ENCODE results near the gene RAB31.

RAB31 gene

DNA sequence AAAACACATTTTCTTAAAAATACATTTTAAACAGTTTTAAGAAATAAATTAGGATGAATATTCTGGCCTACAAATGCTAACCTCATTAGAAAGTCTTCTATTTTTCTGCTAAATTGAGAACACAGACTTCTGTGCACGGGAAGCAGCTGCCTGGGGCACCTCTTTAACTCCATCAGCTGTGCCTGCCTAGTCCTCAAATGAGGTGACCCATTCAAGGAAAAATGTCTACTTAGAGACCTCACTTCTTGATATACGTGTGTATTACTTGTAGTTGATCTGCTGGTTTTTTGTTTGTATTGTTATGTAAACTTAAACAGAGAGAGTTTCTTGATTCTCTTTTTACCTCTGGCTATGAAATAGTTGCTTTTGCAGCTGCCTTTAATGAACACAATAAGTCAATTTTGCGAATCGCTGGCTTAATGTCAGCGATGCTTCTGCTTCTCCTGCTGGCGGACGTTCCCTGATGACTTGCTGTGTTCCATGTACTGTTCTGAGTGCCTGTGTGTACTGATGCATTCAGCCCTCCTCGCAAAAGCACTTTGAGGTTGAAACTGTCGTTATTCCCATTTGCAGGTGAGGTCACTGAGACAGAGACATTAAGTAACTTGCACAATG, 88.9 kb downstream of the RAB31 start:
- DNase-seq, result no peak

DNA sequence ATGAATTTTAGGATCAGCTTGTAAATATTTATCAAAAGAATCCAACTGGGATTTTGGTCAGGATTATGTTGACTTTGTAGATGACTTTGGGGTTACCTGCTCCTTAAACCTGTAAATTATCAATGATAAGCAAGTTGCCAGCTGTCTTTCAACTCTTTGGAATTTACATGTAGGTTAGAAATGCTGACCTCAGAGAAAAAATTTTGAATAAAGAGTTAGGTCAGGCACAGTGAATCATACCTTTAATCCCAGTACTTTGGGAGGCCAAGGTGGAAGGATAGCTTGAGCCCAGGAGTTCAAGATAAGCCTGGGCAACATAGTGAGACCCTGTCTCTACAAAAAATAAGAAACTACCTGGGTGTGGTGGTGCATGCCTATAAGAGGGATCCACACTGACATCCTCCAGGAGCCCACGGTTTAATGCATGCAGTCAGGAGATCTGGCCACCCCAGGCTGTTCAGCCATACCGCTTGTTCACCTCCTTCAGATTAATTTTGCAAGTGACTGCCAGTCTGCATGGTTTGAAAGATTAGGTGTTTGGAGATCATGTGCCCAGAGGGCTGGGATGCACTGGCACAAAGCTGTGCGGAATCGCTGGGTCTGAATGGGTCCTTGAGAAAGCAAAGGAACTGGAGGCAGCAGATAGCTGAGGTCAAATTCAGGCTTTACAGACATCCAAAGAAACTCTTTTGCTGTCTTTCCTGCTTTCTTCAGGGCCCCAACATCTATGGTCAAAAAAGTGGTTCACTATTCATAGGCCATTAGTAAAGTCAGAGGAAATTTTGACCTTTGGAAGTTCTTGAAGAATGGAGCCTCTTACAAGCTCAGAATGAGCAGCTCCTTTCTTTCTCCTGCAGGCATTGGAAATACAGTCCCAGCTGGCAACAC, 94.3 kb downstream of the RAB31 start:
- no peak for DNase-seq

DNA sequence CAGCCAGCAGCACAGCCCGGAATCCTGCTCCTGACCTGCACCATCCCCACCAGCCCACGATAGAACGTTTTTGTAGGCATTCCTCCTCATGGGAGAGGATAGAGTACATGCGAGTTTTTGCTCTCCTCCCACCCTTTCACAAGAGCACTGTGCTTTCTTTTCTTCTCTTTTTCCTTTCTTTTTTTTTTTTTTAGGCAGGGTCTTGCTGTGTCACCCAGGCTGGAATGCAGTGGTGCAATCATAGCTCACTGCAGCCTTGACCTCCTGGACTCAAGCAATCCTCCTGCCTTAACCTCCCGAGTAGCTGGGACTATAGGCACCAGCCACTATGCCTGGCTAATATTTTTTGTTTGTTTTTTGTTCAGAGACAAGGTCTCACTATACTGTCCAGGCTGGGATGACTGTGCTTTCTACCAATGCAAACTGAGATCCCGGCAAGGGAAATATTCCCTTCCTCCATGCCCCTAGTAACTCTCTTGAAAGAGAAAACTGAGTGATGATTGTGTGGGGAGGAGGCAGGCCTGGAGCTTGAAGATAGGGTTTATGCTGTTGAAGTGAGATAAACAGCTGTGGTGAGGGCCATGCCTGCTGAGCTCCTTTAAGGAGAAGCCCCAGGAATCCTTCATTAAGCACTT, 95.1 kb downstream of the RAB31 start:
- no peak for DNase-seq

DNA sequence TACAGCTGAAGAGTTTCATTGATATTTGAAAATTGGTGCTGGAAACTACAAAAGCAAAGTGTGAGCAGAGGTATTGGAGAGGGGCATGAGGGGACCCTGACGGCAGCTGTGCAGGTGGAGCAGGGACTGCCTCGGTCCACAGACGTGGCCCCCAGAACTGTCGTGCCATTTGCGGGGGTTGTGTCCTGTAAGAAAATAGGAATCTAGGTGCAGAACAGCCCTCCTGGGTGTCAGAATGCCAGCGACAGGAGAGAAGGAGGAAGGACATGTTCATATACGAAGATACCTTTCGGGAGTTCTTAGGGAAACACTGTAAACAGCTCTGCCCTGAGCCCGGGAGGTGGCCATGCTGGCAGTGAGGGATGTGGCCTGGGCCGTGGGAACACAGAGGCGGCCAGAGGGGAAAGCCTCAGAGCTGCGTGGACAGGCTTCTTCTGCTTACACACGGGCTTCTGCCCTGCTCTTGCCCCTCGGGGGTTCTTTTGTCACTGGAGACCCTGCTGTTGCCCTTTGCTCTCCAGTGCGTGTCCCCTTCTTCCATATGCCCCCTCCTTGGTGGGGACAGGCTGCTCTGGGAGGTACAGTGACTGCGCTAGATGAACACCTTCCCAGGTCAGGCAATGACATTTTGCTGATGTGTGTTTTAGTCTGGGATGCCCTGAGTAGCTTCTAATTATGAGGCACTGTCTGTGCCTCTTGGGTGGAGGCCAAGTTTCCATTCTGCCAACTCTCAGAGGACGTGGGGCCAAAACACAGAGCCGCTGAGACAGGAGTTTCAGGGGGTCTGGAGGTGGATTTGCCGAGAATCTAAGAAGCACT, 95.8 kb downstream of the RAB31 start:
- DNase-seq, result no peak

DNA sequence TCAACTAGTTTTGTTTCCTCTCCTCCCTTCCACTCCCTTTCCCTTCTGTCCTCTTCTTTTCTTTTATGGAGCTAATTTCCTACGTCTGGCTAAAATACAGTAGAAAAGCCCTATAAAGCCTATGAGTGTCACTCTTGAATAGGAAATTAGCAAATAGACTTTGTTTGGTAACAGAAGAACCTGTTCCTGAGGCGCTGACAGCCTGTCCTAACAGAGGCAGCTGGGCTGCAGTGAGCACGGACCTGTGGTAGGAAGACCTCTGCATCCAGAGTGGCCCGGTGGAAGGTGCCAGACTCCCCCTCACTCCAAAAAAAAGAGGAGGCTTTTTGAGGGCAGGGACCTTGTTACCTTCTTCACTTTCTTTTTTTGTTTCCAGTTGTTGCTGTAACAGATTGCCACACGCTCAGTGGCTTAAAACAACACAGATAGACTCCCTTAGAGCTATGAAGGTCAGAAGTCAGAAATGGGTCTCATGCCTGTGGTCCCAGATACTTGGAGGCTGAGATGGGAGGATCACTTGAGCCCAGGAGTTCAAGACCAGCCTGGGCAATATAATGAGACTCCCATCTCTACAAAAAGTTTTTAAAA, 96.5 kb downstream of the RAB31 start:
- DNase-seq, result no peak

DNA sequence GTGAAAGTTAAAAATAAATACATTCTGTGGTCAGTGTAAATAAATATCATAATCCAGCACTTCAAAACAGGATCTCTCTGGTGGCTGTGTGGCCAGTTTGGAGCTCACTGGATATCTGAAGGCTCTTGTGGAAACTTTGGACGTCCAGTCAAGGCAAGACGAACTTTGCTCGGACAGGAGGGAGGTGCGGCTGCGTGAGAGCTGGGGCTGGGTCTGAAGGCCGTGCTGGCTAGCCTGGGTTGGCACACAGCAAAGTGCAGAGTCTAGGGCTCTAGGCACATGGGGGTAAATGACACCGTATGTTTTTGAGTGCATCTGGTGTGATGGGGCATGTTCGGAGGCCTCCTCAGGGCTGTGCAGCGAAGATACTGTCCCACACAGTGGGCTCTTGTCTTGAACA, 98.8 kb downstream of the RAB31 start:
- no peak for DNase-seq

DNA sequence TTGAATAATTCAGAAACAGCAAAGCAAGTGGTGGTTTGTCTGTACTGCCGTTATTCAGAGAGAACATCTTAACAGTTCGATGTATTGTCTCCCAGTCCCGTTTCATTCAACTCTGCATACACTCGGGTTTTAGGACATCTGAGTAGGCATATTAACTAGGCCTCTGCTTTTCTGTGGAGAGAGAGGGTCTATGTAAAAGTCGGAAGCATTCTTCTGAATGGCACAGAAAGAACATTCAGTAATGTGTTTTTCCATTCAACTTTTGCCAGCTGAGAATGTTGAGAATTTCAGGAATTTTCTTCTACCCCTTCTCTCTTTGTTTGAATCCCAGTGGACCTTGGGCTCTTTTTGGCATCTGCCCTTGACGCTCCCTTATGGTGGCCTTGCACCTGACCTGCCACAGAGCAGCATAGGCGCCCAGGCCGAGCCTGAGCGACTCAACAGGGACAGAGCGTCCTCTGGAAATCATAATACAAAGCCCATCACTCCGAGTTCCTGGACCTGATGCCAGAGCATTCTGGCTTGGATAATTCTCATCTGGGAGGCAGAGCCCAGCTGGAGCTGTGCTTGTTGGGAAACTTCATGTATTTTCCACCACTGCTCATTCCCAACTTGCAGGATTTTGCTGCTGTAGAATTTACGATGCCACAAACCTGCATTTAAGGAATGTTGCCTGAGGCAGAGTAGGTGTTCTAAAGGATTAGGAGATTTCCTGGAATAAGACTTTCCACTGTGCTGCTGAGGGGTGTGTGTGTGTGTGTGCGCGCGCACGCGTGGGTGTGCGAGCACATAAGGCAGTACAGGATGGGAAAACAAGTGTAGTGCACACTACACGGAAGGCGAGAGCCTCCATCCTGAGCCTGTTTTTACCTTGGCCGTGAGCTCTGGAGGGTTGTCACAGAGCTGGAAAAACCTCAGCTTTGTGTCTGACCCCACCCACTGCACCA, 100.5 kb downstream of the RAB31 start:
- no peak for DNase-seq

DNA sequence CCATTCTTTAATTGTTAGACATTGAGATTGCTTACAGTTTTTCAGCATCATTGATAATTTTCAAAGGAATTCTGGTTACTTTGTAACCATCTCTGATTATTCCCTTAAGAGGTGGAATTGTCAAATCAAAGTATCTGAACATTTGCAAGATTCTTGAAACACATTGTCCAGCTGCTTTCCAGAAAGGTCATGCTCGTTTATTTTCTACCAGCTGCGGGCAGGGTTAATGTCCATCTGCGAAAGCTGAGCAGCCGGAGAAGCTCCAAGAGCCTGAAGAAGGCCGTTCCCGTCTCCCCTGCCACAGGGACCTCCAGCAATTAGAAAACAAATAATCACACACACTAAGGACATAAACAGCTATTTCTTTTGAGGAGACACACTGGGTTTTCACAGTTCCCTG, 101.6 kb downstream of the RAB31 start:
- no peak for DNase-seq

DNA sequence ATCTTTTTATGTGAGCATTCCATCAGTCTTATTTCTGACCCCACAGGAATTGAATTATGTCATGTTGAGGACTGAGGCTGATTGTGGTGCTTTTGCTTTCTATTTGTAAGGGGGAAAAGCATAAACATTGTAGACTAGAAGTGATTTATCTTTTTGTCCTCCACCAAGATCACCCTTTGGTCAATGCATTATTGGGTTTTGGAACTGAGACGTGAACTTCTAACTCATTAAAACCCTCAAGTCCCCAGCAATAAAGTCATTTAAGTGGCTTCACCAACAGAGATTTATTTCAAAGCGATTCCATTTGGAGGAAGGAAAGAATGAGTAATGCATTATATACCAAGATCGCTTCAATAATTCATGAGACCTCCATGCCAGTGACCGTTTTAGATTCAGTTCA, 102.2 kb downstream of the RAB31 start:
- DNase-seq, result no peak

DNA sequence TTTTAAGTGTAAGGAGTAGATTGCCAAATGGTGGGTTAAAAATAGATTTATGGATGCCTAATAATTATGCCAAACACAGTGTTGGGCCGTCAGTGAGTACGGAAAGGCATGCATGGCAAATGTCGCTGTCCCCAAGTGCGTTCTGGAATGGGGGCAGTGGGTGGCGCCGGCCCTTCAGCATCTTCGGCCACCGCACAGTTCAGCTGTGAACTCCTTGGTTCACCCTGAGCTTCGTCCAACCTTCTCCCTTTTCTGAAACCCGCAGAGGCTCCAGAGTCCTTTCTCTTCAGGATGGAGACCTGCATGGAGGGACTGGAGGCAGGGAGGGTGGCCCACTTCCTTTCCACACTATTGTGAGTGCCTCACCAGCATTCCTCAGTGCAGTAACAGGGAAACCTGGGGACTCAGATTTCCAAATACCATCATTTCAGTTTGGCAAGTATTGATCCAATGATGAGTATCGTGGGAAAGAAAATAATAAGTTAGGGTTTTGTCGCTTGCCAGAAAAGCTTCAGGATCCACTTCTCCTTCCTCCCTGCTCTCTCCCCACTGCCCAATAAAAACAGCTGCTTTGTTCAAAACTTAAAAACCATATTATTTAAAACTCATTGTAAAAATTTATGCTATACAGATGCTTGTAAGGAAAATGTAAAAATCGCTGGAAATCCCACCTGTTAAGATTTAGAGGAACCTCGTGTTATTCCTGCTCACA, 103.0 kb downstream of the RAB31 start:
- no peak for DNase-seq

DNA sequence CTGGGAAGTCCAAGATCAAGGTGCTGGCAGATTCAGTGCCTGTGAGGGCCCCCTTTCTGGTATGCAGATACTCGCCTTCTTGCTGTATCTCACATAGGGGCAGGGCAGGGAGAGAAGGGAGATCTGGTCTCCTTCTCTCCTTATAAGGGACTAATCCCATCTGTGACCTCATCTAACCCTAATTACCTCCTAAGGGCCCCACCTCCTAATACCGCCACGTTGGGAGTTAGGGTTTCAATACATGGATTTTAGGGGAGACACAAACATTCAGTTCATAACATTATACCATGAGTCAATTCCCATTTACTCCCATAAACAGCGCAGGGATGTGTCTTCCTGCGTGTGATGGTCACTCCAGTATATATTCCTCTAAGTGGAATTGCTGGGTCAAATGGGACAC, 103.9 kb downstream of the RAB31 start:
- DNase-seq, result no peak

DNA sequence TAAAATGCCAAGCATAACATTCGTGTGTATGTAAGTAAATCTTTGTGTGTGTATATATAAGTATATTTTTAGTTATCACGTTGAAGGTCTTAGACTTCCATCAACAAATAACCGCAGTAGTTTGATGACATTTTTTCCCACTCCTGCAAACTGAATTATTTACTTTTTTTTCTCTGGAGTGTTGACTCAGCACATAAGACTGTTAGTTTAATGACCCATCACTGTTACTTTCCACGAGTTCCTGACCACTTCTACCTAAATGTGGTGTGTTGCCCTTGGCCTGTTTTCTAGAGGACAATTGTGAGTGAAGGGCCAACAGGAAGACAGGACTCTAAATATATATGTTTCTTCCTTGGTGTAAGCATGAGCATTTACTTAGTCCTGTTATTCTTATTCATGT, 106.3 kb downstream of the RAB31 start:
- DNase-seq, result no peak

DNA sequence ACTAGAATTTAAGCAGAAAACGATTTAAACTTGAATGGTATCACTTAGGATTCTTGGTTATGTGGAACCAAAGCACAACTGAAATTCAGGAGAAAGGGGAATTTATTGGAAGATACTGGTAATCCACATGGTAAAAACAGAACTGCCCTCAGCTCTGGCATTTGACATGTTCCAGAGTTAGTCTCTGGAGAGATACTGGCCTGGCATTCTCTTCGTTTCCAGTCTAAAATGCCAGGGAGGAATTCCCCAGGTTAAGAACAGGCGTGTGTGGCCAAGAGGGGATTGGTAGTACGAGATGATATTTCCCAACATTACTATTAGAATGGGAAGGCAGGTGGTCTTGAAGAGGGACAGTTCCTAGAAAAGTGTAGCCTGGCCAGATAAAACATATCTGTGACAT, 109.2 kb downstream of the RAB31 start:
- DNase-seq, result no peak

DNA sequence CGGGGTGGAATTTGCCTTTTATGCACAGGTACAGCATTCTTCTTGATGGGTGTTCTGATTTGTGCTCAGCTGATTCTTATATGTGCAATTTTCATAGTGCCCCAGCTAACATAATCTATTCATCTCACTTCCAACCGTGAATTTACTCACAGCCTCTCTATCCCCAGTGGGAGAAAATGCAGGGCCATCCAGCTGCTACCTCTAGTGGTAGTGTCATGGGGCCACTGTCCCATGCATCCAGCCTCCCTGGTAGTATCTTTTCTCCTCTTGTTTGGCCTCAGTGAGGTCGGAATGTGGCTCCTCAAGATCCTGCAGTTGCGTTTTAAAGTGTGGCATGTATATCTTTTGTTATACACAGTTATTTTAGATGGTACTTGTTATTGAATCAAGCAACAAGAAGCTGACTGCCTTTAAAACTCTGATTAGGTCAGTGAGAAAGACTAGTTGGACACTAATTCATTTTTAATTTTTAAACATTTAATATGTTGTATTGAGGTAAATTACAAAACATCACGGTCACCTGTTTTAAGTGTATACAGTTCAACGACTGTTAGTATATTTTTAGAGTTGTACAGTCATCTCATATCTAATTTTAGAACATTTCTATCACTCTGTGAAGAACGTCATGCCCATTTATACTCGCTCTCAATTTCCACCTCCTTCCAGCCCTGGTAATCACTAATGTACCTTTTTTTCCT, 109.8 kb downstream of the RAB31 start:
- no peak for DNase-seq

DNA sequence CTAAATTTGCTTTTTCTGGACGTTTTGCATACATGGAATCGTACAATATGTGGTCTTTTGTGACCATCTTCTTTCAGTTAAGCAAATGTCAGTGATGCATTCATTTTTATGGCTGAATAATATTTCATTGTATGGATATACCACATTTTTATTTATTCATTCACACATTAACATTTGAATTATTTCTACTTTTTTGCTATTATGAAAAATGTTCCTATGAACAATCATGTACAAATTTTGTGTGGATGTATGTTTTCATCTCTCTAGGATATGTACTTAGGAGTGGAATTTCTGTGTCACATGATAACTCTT, 110.3 kb downstream of the RAB31 start:
- DNase-seq, result no peak

DNA sequence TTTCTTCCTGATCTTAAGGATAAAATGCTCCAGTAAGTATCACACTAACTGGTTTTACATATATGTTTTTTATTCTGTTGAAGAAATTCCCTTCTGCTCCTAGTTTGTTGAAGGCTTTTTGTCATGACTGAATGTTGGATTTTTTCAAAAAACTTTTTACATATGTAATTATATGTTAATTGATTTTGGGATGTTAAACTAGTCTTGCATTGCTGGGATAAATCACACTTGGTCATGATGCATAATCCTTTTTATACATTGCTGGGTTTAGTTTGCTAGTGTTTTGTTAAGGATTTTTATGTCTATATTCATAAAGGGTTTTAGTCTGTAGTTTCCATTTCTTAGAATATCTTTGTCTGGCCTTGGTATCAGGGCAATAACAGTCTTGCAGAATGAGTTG, 112.0 kb downstream of the RAB31 start:
- no peak for DNase-seq

DNA sequence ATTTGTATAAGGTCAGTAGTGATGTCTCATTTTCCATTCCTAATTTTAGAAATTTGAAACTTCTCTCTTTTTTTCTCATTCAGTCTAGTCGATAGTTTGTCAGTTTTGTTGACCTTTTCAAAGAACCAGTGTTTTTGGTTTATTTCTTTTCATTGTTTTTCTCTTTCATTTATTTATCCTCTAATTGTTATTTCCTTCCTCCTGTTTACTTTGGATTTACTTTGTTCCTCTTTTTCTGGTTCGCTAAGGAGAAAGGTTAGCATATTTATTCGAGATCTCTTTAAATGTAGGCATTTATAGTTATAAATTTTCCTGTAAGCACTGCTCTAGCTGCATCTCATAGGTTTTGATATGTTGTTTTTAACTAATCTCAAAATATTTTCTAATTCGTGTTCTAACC, 112.6 kb downstream of the RAB31 start:
- DNase-seq, result no peak

DNA sequence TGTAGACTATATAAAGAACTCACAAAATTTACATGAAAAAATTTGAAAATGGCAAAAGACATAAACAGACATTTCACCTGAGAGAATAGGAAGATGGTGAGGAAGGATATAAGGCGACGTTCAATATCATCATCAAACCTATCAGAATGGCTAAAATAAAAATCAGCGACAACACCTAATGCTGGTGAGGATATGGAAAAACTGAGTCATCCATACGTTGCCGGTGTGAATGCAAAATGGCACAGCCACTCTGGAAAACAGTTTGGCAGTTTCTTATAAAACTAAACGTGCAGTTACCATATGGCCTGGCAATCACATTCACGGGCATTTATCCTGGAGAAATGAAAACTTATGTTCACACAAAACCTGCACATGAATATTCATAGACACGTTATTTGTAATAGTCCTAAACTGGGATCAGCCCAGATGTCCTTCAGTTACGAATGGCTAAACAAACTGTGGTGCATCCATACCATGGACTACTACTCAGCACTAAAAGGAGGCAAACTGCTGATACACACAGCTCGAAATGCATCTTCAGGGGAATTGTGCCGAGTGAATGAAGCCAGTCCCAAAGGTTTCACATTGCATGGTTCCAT, 114.6 kb downstream of the RAB31 start:
- DNase-seq, result no peak

DNA sequence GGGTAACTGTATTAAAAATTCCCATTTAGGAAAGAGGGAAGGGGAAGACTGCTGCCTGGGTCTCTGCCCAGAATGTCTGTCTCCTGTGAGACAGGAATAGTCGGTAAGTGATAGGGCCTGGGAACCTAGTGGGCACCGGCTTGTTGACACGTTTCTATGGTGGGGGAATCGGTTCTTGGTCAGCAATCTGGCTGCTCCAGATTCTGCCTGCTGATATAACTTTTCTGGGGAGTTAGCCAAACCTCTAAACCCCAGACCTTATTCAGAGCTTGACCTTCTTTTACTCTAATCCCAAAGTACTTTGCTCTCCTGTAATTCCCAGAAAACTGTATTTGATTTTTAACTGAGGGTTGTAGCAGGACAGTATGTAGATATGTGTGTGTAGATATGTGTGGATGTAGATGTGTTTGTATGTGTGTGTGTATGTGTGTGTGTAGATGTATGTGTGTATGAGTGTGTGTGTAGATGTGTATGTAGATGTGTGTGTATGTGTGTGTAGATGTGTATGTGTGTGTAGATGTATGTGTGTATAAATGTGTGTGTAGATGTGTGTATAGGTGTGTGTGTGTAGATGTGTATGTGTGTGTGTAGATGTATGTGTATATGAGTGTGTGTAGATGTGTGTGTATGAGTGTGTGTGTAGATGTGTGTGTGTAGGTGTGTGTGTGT, 115.8 kb downstream of the RAB31 start:
- DNase-seq, result no peak

DNA sequence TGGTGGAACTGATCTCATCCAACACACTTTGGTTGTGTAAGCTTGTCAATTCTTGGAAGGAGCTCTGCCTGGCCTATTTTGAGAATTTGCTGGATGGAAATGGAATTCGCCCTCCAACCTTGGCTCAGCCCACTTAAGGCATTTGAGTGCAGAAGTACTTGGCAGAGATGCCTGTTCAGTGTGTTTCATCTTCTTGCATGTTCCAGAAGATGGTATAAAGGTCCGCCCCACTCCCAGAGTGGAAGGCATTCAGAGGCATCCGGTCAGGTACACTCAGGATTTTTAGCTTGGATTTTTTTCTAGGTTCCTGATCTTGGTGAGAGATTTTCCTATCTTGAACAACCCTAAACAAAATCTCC, 116.4 kb downstream of the RAB31 start:
- DNase-seq, result no peak
